GM23338 (cell line): Measurements from ENCODE around the gene SLC3A2. TPM values are rescaled to one million over a fixed set of nuclear protein-coding genes. Genes with fewer than 3 reads are reported as not detected.

ENCODE experiments used
- ATAC-seq: fragments of 200-7000 bp; cut with Tn5 transposase; 3 replicates; pipeline ENCODE4 v1.9.1; 2020
- DNase-seq: peaks from one replicate; pipeline ENCODE4 v3.0.0-alpha.2; 2015; ENCODE audit warnings: low spot score
- H2AFZ ChIP-seq: fragments of 200-600 bp; sonication (generic); 2 replicates; pipeline ENCODE4 v1.8.0; 2016; ENCODE audit warnings: antibody characterized with exemption, mild to moderate bottlenecking, moderate library complexity
- H3F3A ChIP-seq: fragments of 200-600 bp; sonication (generic); replicated peaks from 2 replicates; pipeline ENCODE4 v1.8.0; 2017; ENCODE audit warnings: antibody characterized with exemption, mixed run types, low read depth
- H3K27ac ChIP-seq: fragments of 200-600 bp; sonication (generic); 2 replicates; pipeline ENCODE4 v1.6.1; 2016; ENCODE audit warnings: low read depth
- H3K27me3 ChIP-seq: fragments of 200-600 bp; sonication (generic); 2 replicates; pipeline ENCODE4 v1.8.0; 2016; ENCODE audit warnings: mild to moderate bottlenecking, mixed run types, moderate library complexity; ENCODE audit not compliant: insufficient read depth
- H3K36me3 ChIP-seq: fragments of 200-600 bp; sonication (generic); 2 replicates; pipeline ENCODE4 v1.8.0; 2016; ENCODE audit warnings: mild to moderate bottlenecking; ENCODE audit not compliant: insufficient read depth
- H3K4me1 ChIP-seq: fragments of 200-600 bp; sonication (generic); 2 replicates; pipeline ENCODE4 v1.8.0; 2016; ENCODE audit warnings: mild to moderate bottlenecking, moderate library complexity; ENCODE audit not compliant: insufficient read depth
- H3K4me2 ChIP-seq: fragments of 200-600 bp; sonication (generic); 2 replicates; pipeline ENCODE4 v1.7.1; 2017; ENCODE audit warnings: mixed run types
- H3K4me3 ChIP-seq: fragments of 200-600 bp; sonication (generic); 2 replicates; pipeline ENCODE4 v1.6.1; 2016; ENCODE audit warnings: mixed run types
- H3K79me2 ChIP-seq: fragments of 200-600 bp; sonication (generic); replicated peaks from 2 replicates; pipeline ENCODE4 v1.8.0; 2017; ENCODE audit warnings: mild to moderate bottlenecking; ENCODE audit not compliant: insufficient read depth
- H3K9me2 ChIP-seq: fragments of 200-600 bp; sonication (generic); 2 replicates; pipeline ENCODE4 v1.8.0; 2017; ENCODE audit not compliant: insufficient read depth
- H4K20me1 ChIP-seq: fragments of 200-600 bp; sonication (generic); replicated peaks from 2 replicates; pipeline ENCODE4 v1.8.0; 2017; ENCODE audit warnings: mild to moderate bottlenecking; ENCODE audit not compliant: insufficient read depth
- H3K27ac Mint-ChIP-seq: 2 replicates; pipeline ENCODE4 v1.8.0; 2020; ENCODE audit warnings: inconsistent platforms, mild to moderate bottlenecking, moderate library complexity, mixed read lengths
- H3K27me3 Mint-ChIP-seq: 3 replicates; pipeline ENCODE4 v1.8.0; 2022; ENCODE audit warnings: low read depth, mild to moderate bottlenecking, moderate library complexity, mixed read lengths, inconsistent platforms; ENCODE audit not compliant: insufficient read depth, poor library complexity
- H3K36me3 Mint-ChIP-seq: 3 replicates; pipeline ENCODE4 v1.8.0; 2021; ENCODE audit warnings: low read depth, mild to moderate bottlenecking, inconsistent platforms, moderate library complexity, mixed read lengths
- H3K4me1 Mint-ChIP-seq: 3 replicates; pipeline ENCODE4 v1.8.0; 2020; ENCODE audit warnings: mild to moderate bottlenecking, inconsistent platforms, mixed read lengths
- H3K4me3 Mint-ChIP-seq: 3 replicates; pipeline ENCODE4 v1.8.0; 2021; ENCODE audit warnings: moderate library complexity, mild to moderate bottlenecking, inconsistent platforms, mixed read lengths
- H3K9me3 Mint-ChIP-seq: 3 replicates; pipeline ENCODE4 v1.8.0; 2020; ENCODE audit warnings: moderate library complexity, mild to moderate bottlenecking, inconsistent platforms, mixed read lengths
- CREB1 ChIP-seq: fragments of 250-450 bp; sonication (Bioruptor Pico); IDR thresholded peaks from 2 replicates; pipeline ENCODE4 v1.5.0; 2020; ENCODE audit warnings: low read depth, mild to moderate bottlenecking, moderate library complexity
- EZH2 ChIP-seq: fragments of 200-600 bp; sonication (generic); IDR thresholded peaks from one replicate; pipeline ENCODE4 v1.8.0; 2017; ENCODE audit warnings: antibody characterized with exemption, mild to moderate bottlenecking, low read depth; ENCODE audit not compliant: unreplicated experiment
- EZH2phosphoT487 ChIP-seq: fragments of 200-600 bp; sonication (generic); IDR thresholded peaks from one replicate; pipeline ENCODE4 v1.8.1; 2018; ENCODE audit warnings: antibody characterized with exemption; ENCODE audit not compliant: unreplicated experiment
- JUNB ChIP-seq: IDR thresholded peaks from one replicate; pipeline ENCODE4 v1.6.1; 2016; ENCODE audit warnings: antibody characterized with exemption; ENCODE audit not compliant: unreplicated experiment
- polyA plus RNA-seq: library from polyadenylated mRNA; unstranded; fragments of >200 nt; fragmentation: Nextera tagmentation; extraction: Ambion mirVana; gene quantifications from 2 replicates; pipeline ENCODE4 v1.2.1, GENCODE V29; 2016
- total RNA-seq: library from RNA; depleted of rRNA; stranded (reverse); fragments of >200 nt; shearing (Covaris generic); gene quantifications from 2 replicates; pipeline ENCODE4 v1.2.3, GENCODE V29; 2014
- TF ChIP-seq, protein P1 (sequence below): fragments of 250-450 bp; sonication (Bioruptor Pico); IDR thresholded peaks from 2 replicates; pipeline ENCODE4 v1.5.0; 2020; ENCODE audit warnings: mild to moderate bottlenecking, moderate library complexity
- TF ChIP-seq, protein P2 (sequence below): IDR thresholded peaks from 2 replicates; pipeline ENCODE4 v1.6.1; 2016; ENCODE audit warnings: antibody characterized with exemption
- TF ChIP-seq, protein P3 (sequence below), 2 experiments: fragments of 200-600 bp in 1 of 2; sonication (generic) in 1 of 2; conservative IDR thresholded peaks; 2 replicates each; pipeline versions ENCODE4 v1.5.1 to v1.6.1; 2016 to 2017; ENCODE audit warnings: antibody characterized with exemption in 2 of 2, low read depth in 2 of 2, mild to moderate bottlenecking in 2 of 2, moderate library complexity in 1 of 2

The SLC3A2 gene
- total and polyA plus RNA-seq, 2 experiments from 2014 or later = 240 to 425 TPM

- TF ChIP-seq, protein P1, sequence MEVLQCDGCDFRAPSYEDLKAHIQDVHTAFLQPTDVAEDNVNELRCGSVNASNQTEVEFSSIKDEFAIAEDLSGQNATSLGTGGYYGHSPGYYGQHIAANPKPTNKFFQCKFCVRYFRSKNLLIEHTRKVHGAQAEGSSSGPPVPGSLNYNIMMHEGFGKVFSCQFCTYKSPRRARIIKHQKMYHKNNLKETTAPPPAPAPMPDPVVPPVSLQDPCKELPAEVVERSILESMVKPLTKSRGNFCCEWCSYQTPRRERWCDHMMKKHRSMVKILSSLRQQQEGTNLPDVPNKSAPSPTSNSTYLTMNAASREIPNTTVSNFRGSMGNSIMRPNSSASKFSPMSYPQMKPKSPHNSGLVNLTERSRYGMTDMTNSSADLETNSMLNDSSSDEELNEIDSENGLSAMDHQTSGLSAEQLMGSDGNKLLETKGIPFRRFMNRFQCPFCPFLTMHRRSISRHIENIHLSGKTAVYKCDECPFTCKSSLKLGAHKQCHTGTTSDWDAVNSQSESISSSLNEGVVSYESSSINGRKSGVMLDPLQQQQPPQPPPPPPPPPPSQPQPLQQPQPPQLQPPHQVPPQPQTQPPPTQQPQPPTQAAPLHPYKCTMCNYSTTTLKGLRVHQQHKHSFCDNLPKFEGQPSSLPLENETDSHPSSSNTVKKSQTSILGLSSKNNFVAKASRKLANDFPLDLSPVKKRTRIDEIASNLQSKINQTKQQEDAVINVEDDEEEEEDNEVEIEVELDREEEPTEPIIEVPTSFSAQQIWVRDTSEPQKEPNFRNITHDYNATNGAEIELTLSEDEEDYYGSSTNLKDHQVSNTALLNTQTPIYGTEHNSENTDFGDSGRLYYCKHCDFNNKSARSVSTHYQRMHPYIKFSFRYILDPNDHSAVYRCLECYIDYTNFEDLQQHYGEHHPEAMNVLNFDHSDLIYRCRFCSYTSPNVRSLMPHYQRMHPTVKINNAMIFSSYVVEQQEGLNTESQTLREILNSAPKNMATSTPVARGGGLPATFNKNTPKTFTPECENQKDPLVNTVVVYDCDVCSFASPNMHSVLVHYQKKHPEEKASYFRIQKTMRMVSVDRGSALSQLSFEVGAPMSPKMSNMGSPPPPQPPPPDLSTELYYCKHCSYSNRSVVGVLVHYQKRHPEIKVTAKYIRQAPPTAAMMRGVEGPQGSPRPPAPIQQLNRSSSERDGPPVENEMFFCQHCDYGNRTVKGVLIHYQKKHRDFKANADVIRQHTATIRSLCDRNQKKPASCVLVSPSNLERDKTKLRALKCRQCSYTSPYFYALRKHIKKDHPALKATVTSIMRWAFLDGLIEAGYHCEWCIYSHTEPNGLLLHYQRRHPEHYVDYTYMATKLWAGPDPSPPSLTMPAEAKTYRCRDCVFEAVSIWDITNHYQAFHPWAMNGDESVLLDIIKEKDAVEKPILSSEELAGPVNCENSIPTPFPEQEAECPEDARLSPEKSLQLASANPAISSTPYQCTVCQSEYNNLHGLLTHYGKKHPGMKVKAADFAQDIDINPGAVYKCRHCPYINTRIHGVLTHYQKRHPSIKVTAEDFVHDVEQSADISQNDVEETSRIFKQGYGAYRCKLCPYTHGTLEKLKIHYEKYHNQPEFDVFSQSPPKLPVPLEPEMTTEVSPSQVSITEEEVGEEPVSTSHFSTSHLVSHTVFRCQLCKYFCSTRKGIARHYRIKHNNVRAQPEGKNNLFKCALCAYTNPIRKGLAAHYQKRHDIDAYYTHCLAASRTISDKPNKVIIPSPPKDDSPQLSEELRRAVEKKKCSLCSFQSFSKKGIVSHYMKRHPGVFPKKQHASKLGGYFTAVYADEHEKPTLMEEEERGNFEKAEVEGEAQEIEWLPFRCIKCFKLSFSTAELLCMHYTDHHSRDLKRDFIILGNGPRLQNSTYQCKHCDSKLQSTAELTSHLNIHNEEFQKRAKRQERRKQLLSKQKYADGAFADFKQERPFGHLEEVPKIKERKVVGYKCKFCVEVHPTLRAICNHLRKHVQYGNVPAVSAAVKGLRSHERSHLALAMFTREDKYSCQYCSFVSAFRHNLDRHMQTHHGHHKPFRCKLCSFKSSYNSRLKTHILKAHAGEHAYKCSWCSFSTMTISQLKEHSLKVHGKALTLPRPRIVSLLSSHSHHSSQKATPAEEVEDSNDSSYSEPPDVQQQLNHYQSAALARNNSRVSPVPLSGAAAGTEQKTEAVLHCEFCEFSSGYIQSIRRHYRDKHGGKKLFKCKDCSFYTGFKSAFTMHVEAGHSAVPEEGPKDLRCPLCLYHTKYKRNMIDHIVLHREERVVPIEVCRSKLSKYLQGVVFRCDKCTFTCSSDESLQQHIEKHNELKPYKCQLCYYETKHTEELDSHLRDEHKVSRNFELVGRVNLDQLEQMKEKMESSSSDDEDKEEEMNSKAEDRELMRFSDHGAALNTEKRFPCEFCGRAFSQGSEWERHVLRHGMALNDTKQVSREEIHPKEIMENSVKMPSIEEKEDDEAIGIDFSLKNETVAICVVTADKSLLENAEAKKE (CRISPR knock-in tag) = no peak
- no peak for TF ChIP-seq CREB1 (CRISPR knock-in tag)
- no peak for TF ChIP-seq EZH2phosphoT487
- TF ChIP-seq EZH2 = no peak
- TF ChIP-seq, protein P2, sequence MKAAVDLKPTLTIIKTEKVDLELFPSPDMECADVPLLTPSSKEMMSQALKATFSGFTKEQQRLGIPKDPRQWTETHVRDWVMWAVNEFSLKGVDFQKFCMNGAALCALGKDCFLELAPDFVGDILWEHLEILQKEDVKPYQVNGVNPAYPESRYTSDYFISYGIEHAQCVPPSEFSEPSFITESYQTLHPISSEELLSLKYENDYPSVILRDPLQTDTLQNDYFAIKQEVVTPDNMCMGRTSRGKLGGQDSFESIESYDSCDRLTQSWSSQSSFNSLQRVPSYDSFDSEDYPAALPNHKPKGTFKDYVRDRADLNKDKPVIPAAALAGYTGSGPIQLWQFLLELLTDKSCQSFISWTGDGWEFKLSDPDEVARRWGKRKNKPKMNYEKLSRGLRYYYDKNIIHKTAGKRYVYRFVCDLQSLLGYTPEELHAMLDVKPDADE = no peak
- TF ChIP-seq JUNB = no peak
Observed at GRCh38 chr11:62844154-62844553, 36.5 kb upstream of the SLC3A2 start (continued).

- Mint-ChIP-seq H3K27ac (no peak overlapping the region), H3K27me3 (peaks cover 23% of the 10 kb centered on the region), H3K4me1 (peaks cover 8% of the 10 kb centered on the region), H3K4me3 (no peak overlapping the region), H3K36me3 (peaks cover 15% of the 10 kb centered on the region), H3K9me3 (peaks cover 19% of the 10 kb centered on the region)
- H3K4me3 ChIP-seq = no peak overlapping the region
- no peak for DNase-seq
- H3K4me2 ChIP-seq = no peak overlapping the region
- peaks cover 6% of the 10 kb centered on the region for H3K4me1 ChIP-seq
- H2AFZ ChIP-seq = no peak overlapping the region
- peaks cover 27% of the 10 kb centered on the region for H3F3A ChIP-seq
- no peak overlapping the region for H3K27ac ChIP-seq
- H3K27me3 ChIP-seq = no peaks in the 10 kb centered on the region
- H3K9me2 ChIP-seq = no peaks in the 10 kb centered on the region
- H3K36me3 ChIP-seq = no peaks in the 10 kb centered on the region; the same call in 1 of the 2 replicates
- no peak for ATAC-seq
- H3K79me2 ChIP-seq = no peaks in the 10 kb centered on the region
- H4K20me1 ChIP-seq = no peaks in the 10 kb centered on the region
- TF ChIP-seq, protein P3, sequence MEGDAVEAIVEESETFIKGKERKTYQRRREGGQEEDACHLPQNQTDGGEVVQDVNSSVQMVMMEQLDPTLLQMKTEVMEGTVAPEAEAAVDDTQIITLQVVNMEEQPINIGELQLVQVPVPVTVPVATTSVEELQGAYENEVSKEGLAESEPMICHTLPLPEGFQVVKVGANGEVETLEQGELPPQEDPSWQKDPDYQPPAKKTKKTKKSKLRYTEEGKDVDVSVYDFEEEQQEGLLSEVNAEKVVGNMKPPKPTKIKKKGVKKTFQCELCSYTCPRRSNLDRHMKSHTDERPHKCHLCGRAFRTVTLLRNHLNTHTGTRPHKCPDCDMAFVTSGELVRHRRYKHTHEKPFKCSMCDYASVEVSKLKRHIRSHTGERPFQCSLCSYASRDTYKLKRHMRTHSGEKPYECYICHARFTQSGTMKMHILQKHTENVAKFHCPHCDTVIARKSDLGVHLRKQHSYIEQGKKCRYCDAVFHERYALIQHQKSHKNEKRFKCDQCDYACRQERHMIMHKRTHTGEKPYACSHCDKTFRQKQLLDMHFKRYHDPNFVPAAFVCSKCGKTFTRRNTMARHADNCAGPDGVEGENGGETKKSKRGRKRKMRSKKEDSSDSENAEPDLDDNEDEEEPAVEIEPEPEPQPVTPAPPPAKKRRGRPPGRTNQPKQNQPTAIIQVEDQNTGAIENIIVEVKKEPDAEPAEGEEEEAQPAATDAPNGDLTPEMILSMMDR (conservative IDR thresholded peaks at IDR 0.05; ENCODE audit: low read depth in 2 of 2) = no peak
- TF ChIP-seq, protein P1 (CRISPR knock-in tag) = no peak
- no peak for TF ChIP-seq EZH2
Observed at GRCh38 chr11:62846177-62846576, 34.5 kb upstream of the SLC3A2 start.
